ENCODE data around the gene BMF.

DNA sequence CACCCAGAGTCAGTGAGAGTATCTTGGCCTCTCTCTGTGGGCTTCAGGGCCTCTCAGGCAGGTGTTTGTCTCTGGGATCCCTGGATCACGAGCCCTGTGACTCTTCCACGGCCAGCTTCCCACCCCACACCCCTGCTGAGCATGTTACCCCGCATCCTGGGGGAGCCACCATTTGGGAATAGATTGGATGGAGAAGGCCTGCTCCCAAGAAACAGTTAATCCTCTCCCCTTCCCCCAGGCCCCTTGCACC is 54.1 kb downstream of the BMF start:
- TF ChIP-seq, protein P1, sequence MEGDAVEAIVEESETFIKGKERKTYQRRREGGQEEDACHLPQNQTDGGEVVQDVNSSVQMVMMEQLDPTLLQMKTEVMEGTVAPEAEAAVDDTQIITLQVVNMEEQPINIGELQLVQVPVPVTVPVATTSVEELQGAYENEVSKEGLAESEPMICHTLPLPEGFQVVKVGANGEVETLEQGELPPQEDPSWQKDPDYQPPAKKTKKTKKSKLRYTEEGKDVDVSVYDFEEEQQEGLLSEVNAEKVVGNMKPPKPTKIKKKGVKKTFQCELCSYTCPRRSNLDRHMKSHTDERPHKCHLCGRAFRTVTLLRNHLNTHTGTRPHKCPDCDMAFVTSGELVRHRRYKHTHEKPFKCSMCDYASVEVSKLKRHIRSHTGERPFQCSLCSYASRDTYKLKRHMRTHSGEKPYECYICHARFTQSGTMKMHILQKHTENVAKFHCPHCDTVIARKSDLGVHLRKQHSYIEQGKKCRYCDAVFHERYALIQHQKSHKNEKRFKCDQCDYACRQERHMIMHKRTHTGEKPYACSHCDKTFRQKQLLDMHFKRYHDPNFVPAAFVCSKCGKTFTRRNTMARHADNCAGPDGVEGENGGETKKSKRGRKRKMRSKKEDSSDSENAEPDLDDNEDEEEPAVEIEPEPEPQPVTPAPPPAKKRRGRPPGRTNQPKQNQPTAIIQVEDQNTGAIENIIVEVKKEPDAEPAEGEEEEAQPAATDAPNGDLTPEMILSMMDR (IDR thresholded peaks at IDR 0.05), result no peak
- no peak for TF ChIP-seq POLR2A (IDR thresholded peaks at IDR 0.05)

Measured in thyroid gland (tissue), 4 donors.